ENCODE data around the gene ICA1L. TPM values are rescaled to one million over a fixed set of nuclear protein-coding genes. Genes with fewer than 3 reads are reported as not detected.

The ICA1L gene
- total RNA-seq, 1 experiment from 2014 or later, result not detected

DNA sequence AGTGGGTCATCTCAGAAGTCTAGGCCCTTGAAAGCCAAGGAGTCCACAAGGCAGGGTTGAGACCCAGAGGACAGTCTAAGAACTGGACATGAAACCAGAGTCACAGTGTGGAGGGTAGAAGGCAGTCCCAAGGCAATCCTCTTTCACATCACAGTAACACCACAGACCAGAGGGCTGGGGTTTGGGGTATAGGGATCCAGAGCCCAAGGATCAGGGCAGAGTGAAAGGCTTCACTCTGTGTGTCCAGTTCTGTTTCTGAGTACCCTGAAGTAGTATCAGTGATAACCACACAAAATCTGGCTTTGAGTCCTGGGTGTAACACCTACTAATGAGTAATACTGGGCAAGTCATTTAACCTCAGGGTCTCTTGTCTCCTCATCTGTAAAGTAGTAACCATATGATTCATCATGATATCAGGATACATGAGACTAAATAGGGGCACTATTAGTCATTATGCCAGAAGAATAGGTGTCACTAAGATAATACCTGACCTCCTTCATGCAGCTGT lies 91.0 kb downstream of the ICA1L start:
- H3K36me3 ChIP-seq (ENCODE audit: low read depth), result no peaks in the 10 kb centered on the region
- H4K20me1 ChIP-seq (ENCODE audit: insufficient read depth), result no peaks in the 10 kb centered on the region
- peaks cover 5% of the 10 kb centered on the region; the same call in 1 of the 2 replicates for H3F3A ChIP-seq (ENCODE audit: insufficient read depth, low read depth)
- no peak overlapping the region for H2AFZ ChIP-seq
- H3K4me2 ChIP-seq, result peak overlapping the region; percentile 21
- H3K4me1 ChIP-seq (replicated peaks; ENCODE audit: insufficient read depth), result peaks cover 14% of the 10 kb centered on the region
- H3K4me3 ChIP-seq, result no peak overlapping the region
- no peak for TF ChIP-seq EZH2 (IDR thresholded peaks at IDR 0.05; ENCODE audit: low read depth)
- no peak for TF ChIP-seq CTCF (conservative IDR thresholded peaks at IDR 0.05)
- ChIA-PET POLR2A (ENCODE audit: unreplicated experiment) (no interaction called here), CTCF (no interaction called here)
- H3K79me2 ChIP-seq (ENCODE audit: low read depth), result no peaks in the 10 kb centered on the region
- no peaks in the 10 kb centered on the region for H3K9me3 ChIP-seq (ENCODE audit: insufficient read depth, low read depth)
- intact Hi-C loops (cut with micrococcal nuclease; ENCODE audit: unreplicated experiment), result no loop called here
- H3K9me2 ChIP-seq (ENCODE audit: insufficient read depth), result no peaks in the 10 kb centered on the region
- DNase-seq, result peak; percentile 6 to 91
- H3K27me3 ChIP-seq (ENCODE audit: insufficient read depth, low read depth), result no peaks in the 10 kb centered on the region
- no TSS peak for BruUV-seq (replicated peaks)
- peak overlapping the region; percentile 70 for H3K27ac ChIP-seq

GRCh38 chr2:202778217-202778616 lies 93.3 kb downstream of the ICA1L start:
- H3K4me2 ChIP-seq, result no peak overlapping the region
- BruUV-seq (replicated peaks), result no TSS peak
- H3K79me2 ChIP-seq (ENCODE audit: low read depth), result no peaks in the 10 kb centered on the region
- no peaks in the 10 kb centered on the region for H3K9me3 ChIP-seq (ENCODE audit: insufficient read depth, low read depth)
- DNase-seq, result no peak
- ChIA-PET POLR2A (ENCODE audit: unreplicated experiment) (no interaction called here), CTCF (no interaction called here)
- H4K20me1 ChIP-seq (ENCODE audit: insufficient read depth), result no peaks in the 10 kb centered on the region
- intact Hi-C loops (cut with micrococcal nuclease; ENCODE audit: unreplicated experiment), result no loop called here
- no peaks in the 10 kb centered on the region for H3K9me2 ChIP-seq (ENCODE audit: insufficient read depth)
- TF ChIP-seq CTCF (conservative IDR thresholded peaks at IDR 0.05) (no peak), EZH2 (IDR thresholded peaks at IDR 0.05; ENCODE audit: low read depth) (no peak)
- no peak overlapping the region for H2AFZ ChIP-seq
- no peaks in the 10 kb centered on the region for H3K27me3 ChIP-seq (ENCODE audit: insufficient read depth, low read depth)
- no peak overlapping the region for H3K27ac ChIP-seq
- H3K36me3 ChIP-seq (ENCODE audit: low read depth), result no peaks in the 10 kb centered on the region
- peaks cover 5% of the 10 kb centered on the region; the same call in 1 of the 2 replicates for H3F3A ChIP-seq (ENCODE audit: insufficient read depth, low read depth)
- H3K4me1 ChIP-seq (replicated peaks; ENCODE audit: insufficient read depth), result peaks cover 14% of the 10 kb centered on the region
- no peak overlapping the region for H3K4me3 ChIP-seq

DNA sequence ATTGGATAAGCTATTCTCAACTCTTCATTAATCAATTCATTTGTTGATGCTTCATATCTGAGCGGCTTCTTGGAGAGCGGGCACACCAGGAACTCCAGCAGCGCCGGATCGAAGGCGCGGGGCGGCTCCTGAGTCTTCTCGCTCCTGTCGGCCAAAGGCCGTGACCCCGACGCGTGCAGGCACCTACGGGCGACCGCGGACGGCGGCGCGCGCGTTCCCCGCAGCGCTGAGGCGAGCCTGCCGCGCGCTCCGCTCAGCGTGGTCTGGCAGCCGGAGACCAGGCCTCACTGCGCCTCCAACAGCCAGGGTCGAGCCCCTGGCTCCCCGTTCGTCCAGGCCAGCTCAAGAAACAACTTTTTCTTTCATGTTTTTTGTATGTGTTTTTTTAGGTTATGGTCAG lies 97.5 kb downstream of the ICA1L start:
- intact Hi-C loops (cut with micrococcal nuclease; ENCODE audit: unreplicated experiment), result no loop called here
- Histone ChIP-seq H3K36me3 (ENCODE audit: low read depth) (no peaks in the 10 kb centered on the region), H3K27ac (no peak overlapping the region), H4K20me1 (ENCODE audit: insufficient read depth) (no peaks in the 10 kb centered on the region), H2AFZ (no peak overlapping the region), H3K27me3 (ENCODE audit: insufficient read depth, low read depth) (no peaks in the 10 kb centered on the region), H3K9me3 (ENCODE audit: insufficient read depth, low read depth) (no peaks in the 10 kb centered on the region), H3F3A (ENCODE audit: insufficient read depth, low read depth) (no peaks in the 10 kb centered on the region), H3K79me2 (ENCODE audit: low read depth) (no peaks in the 10 kb centered on the region), H3K4me3 (no peak overlapping the region), H3K4me2 (no peak overlapping the region), H3K4me1 (replicated peaks; ENCODE audit: insufficient read depth) (no peaks in the 10 kb centered on the region), H3K9me2 (ENCODE audit: insufficient read depth) (no peaks in the 10 kb centered on the region)
- BruUV-seq (replicated peaks), result no TSS peak
- ChIA-PET CTCF (no interaction called here), POLR2A (ENCODE audit: unreplicated experiment) (no interaction called here)
- TF ChIP-seq EZH2 (IDR thresholded peaks at IDR 0.05; ENCODE audit: low read depth) (no peak), CTCF (conservative IDR thresholded peaks at IDR 0.05) (no peak)
- DNase-seq, result no peak

Data from PC-9 (cell line).